HG02588 (cell line): Measurements from ENCODE around the gene TEX55.
"Not testable (repeated sequence)": the region's sequence is repeated elsewhere in the genome, so short reads cannot be mapped to it uniquely, and the experiment has no call there.

Experiments used
- ATAC-seq: cut with Tn5 transposase; IDR thresholded peaks from one replicate; pipeline ENCODE4 v1.9.1; 2021; ENCODE audit warnings: mild to moderate bottlenecking, moderate library complexity; ENCODE audit not compliant: unreplicated experiment

The TEX55 gene

DNA sequence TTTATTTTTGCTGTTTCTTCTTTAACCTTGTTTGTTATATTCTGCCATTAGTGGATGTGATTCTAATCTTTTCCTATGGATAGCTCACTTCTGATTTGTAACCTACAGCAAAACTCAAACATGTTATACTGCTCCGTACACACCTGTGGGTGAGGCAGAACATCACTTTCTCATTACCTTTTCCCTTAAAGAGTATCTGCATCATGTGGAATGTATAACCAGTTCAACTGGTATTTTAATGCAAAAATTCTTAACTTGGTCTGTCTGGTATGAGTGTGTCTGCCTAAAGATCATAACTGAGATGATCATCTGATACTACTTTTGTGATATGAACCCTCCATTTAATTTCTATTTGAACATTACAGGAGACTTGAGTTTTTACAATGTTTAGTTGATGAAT, 14.4 kb downstream of the TEX55 start:
- no peak for ATAC-seq

DNA sequence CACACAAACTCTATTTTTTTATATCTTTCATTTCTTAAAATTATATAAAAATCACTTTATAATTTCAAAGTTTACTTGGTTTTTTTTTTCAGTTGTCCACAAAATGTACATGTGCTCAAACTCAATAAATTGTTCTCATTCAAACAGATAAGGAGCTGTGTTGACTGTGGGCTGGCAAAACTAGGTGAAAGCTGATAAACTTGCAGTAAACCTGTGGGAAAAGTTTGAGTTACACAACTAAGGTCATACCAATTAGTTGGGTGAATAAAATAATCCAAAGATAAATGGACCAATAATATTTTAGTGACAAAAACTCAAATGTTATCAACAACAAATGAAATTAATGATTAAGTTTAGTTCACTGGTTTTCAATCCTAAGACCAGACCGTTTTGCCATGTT, 14.8 kb downstream of the TEX55 start:
- ATAC-seq, result no peak

DNA sequence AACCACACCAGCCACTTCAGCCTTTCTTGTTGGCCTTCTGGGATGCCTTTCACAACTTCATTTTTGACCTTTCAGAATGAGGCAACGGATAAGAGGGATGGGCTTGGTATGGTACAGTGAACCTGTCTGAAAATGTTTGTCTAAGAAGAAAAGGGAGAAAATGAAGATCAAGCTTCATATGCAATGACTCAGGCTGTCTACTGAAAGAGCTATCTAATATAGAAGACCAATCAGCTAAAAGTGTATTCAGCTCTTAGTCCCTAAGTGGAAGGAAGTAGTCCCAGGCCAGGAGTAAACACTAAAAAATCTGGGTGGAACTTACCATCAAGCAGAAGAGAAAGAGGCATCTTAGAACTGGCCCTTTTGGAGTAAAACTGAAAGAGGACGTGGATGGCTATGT, 15.3 kb downstream of the TEX55 start:
- ATAC-seq, result no peak

DNA sequence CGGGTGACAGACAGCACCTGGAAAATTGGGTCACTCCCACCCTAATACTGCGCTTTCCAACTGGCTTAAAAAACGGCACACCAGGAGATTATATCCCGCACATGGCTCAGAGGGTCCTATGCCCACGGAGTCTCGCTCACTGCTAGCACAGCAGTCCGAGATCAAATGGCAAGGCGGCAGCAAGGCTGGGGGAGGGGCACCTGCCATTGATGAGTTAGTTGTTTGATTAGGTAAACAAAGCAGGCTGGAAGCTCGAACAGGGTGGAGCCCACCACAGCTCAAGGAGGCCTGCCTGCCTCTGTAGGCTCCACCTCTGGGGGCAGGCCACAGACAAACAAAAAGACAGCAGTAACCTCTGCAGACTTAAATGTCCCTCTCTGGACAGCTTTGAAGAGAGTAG, 18.8 kb downstream of the TEX55 start:
- ATAC-seq, result not testable (repeated sequence)

DNA sequence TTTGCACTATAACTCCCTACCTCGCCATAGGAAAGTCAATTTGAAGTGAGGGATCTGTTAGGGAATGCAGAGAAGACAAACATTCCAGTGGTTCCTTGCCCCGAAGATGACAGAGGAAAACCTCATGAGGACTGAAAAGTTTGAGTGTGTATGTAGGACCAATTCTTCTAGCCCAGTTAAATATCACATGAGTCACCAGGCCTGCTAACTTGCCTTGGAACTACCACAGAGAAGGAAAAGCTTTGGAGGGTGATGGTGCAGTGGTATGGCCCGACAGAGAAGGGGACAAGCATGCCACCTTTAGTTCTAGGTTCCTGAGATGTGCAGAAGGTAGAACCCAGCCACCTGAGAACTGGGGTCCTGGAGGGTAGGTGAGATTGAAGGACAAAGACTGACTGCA, 24.9 kb downstream of the TEX55 start:
- ATAC-seq, result no peak

DNA sequence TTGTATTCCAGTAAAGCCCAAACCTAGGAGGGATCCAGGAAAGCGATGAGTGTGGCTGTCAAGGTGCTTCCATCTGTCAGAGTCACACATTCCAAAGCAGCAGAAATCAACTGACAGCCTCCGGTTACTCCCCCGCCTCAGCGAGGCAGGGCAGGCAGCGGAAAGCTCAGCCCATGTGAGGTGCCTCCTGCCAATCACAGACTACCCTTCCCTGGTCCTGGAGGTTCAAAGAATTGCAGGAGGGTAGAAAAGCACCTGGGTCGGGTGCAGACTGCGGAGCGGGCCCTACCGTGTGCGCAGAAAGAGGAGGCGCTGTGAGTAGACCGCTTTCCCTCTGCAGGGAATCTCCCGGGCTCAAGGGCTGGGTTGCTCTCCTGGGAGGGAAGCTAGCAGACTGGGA, 27.4 kb downstream of the TEX55 start, which contains the start of gene UPK1B:
Gene UPK1B (plus strand): TSS at position 274 of the 400 bp plus-strand sequence. CDS start 13,144 bp downstream, outside the sequence.
- ATAC-seq, result no peak

DNA sequence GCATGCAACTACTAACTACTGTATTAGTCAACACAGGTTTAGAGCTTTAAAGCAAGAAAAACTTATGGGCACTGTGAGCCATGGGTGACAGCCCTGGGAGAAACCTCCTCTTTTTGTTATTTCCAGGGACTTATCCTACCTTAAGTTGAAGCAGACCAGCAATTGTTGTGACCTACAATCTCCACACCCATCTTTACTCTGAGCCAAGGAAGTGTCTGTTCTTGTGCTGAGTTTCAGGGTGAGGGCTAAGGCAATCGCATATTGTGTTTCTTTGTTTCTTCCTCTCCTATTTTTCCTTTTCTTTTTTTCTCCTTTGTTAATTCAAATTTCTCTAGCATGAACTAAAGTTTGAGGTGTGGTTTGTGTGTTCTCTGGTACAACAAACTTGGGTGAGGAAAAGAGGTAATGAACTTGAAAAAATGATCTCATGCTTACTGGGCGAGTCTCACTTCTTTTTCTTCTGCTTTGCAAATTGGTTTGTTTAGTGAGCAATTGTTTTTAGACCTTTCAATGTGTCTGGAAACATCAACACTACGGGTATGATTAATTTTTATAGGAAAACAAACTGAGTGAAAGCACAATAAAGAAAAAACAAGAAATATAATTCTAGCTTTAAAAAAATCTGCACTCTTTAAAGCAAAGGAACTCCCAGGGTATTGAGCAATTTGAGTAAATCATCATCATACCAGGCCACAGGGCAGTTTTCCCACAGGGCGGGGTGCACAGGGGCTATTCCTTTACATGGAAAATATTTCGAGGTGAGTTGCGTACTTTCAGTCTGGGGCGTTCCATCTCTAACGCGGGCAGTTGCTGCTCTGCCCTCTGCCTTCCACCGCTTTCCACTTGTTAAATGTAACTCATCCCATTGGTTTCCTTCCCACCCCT, 30.1 kb downstream of the TEX55 start:
- no peak for ATAC-seq

DNA sequence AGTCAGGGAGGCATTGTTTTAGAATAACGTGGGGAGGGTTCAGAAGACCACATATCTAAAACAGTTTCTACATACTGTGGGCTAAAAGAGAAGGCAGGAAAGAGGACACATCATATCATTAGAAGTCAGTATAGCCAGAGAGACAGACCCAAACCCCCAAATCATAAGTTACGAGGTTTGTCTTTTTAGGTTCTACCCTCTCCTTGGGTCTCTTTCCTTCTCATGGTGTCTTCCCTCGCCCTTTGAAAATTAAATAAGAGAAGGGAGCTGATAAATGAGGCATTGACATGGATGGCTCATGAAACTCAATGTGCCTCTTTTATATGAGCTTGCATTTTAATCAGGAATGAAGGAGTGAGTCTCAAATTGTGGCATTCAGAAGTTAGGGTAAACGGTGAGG, 30.8 kb downstream of the TEX55 start:
- no peak for ATAC-seq

DNA sequence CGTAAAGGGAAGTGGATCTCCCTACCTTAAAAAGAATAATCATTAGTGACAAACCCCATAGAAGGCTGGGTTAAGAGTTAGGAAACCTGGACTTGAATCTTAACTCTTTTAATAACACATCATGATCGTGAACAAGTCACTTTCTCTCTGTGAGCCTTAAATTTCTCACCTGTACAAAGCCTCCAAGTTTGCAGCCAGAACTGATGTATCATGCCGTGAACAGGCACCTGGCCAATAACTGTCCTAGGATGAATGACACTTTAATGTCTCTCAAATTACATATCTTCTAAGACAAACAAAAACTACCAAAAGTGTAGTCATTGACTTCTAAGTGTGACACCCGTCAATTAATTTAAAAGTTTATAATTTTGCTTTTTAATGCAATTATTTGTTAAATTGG, 31.4 kb downstream of the TEX55 start:
- no peak for ATAC-seq

DNA sequence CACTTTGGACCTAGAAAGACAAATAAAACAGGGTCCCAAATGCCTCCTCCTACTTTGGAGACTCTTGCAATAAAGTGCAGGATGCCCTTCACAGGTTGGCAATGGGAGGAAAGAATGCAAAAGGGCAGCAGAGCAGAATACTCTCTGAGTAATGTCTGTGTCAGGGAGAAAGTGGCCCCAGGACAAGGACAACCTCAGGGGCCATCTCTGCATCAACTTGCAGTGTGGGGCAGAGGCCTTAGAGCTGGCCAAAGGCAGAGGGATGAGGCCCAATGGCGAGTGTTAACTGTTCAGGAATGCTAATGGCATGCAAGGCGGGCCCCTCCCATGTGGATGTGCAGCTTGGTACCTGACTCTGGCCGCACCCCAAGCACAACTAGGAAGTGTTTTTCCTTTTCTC, 35.8 kb downstream of the TEX55 start:
- no peak for ATAC-seq

DNA sequence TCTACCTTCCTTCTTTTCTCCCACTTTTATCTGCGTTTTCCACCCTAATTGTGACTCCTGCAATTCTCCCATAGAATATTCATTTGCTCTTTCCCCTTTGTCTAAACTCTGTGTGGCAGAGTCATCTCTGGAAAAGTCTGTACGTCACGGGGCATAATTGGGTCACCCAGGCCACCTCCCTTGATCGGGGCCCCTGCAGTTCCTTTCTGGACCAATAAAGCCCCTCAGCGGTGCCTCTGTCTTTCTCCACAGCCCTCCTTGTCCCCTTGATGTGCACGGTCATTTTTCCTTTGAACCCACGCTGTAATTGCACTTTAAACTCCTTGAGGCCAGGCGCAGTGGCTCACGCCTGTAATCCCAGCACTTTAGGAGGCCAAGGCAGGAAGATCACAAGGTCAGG, 38.1 kb downstream of the TEX55 start:
- ATAC-seq, result no peak

DNA sequence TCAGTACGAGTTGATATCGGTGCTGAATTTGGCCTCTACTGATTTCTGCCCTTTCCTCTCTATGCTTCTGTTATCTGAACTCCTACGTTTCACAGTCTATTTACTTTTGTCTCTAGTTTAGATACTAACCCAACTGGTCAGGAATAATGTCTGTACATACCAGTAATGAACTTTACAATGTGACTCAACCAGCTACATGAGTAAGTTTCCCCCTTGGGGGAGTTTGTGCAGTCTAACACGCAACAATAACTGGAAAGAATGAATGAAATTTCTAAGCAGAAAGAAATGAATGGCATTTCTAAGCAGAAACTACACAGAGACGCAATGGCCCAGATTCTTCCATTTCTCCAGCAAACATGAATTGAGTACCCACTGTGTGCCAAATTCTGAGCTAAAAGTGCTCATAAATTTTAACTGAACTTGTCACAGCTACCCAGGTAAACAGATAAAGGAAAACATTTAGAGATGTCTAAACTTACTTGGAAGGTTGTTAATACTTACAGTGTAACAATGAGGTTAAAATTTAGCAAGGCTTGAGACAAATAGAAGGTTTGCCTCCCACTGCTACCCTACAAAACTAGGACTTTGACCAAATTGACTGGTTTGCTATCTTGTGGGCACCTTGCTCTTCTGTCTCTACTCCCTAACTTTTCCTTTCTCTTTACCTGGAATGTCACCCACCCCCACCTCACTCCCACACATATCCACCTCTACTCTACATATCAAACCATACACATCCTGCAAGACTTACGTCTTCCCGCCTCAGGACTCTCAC, 39.0 kb downstream of the TEX55 start:
- ATAC-seq, result no peak

DNA sequence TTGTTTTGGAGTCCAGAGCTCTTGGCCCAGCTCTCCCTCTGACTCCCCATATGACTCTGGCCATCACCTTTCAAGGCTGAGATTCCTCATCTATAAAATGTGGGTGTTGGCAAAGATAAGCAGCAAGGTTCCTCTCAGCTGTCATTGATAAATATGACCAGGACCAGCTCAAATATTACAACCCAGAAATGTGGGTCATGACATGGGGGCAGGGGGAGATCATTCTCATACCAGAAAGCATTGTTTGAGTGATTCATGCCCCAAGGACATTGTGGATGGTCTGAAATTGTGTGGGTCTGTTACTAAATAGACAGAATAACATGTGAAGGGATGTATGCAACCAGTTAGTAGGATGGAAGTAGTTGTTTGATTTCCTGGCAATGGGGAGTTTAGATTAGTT, 41.3 kb downstream of the TEX55 start:
- no peak for ATAC-seq

DNA sequence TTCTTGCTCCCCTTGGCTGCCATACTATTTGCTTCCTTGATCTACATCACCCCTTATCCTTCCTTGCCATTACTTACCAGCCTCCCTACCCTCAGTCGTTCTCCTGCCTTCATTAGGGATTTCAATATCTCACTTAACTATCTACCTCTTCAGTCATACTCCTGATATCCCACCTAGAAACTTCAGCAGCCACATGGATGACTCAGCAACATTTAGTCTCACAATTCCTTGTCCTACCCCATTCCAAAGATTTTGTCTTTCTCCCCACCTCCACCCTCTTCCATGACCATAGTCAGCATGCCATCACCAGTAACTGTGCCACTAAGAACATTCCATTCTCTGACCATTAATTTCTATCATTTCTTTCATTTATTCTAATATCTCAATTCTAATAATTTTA, 45.8 kb downstream of the TEX55 start:
- no peak for ATAC-seq

DNA sequence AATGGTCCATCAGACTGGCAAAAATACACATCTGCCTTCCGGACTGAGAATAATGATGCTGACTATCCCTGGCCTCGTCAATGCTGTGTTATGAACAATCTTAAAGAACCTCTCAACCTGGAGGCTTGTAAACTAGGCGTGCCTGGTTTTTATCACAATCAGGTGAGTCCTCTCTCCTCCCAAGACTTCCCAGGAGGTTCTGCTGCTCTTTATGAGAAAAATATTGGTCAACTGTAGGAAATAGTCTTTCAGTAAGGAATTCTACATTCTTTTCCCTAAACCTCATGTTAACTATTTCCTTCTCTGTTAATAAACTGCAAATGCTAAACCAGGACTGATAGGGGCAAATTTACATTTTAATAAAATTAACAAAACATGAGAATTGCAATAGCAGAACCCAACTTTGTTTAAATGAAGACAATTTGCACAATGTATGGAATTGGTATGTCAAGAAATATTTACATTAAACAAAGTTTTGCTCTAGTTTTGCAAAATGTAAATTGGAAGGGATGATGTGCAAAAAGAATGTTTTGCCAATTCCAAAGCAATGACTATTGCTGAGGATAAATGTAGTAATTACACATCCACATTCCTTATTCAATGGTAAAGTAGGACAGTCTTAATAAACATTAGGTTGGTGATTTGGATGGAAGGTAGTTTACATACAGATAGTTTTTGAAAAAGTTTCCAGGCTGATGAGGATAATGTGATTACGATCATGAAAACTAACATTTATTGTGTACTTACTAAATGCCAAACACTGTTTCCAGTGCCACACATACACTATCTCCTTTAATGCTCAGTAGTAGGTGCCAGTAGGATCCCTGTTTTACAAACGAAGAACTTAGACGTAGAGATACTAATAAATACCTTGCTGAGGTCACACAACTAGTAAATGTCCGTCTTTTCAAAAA, 48.5 kb downstream of the TEX55 start:
- no peak for ATAC-seq

DNA sequence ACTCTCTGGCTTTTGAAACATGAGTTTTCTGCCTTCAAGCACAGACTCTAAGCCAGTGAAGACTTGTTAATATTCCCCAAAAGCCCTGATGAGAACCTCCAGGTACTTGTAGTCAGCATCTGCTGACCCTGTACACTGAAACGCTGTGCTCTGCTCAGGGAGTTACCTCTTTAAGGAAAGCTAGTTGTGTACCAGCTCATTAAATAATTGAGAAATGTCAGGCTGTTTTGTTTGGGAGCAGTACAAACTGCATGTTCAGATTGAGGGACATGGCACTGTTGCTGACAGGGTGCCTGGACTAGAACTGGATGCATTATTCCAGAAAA, 49.1 kb downstream of the TEX55 start:
- ATAC-seq, result no peak

DNA sequence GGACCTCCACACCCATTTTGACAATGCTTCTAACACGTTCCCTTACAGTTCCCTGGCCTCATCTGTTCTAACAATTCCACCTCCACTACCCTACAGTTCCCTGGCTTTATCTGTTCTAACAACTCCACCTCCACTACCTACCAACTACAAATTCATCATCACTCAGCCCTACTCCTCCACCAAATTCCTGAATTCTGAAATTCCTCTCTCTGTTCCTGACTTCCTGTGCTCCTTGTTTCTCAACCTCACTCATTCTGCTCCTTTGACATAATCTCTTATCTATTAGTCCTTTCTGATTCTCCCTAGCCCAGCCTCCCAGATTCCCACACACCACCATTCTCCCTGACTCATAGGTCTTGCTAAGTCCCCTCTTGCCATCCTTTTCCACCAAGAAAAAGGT, 49.9 kb downstream of the TEX55 start:
- no peak for ATAC-seq
